PC-9 (cell line): ENCODE results near the gene RIPK4.

Experiments
- EZH2 ChIP-seq: fragments of 200-600 bp; sonication (generic); IDR thresholded peaks from 2 replicates; pipeline ENCODE4 v1.8.0; 2017; ENCODE audit warnings: antibody characterized with exemption, low read depth
- TF ChIP-seq, protein P1 (sequence below): fragments of 200-600 bp; sonication (generic); conservative IDR thresholded peaks from 2 replicates; pipeline ENCODE4 v1.6.1; 2017; ENCODE audit warnings: mixed run types, antibody characterized with exemption, mild to moderate bottlenecking, moderate library complexity

DNA sequence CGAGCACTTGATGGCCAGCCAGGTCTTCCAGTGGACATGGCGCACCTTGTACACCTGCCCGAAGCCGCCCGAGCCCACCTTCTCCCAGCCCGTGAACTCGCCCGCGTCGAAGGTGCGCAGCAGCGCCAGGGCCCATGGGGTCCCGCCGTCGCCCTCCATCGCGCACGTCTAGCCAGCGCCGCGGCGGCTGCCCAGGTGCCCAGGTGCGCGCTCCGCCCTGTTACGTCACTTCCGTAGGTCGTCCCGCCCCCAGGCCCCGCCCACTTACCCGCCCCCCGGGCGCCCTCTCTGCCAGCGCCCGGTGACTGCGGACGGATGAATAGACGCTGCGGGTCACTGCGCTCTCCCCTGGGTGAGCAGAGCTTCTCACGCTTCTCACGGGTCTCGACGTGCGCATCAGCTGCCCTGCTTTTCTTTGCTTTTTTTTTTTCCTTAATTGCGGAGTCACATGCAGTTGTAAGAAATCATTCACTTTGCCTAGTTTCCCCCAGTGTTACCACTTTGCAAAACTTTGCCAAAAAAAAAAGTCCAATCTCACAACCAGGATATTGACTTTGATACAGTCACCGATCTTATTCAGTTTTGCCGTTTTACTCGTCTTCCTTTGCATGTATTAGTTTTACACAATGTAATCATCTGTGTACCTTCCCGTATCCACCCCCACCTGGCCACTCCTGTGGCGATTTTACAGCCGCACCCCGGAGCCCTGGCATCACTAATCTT lies at the start of gene RIPK4:
- TF ChIP-seq, protein P1, sequence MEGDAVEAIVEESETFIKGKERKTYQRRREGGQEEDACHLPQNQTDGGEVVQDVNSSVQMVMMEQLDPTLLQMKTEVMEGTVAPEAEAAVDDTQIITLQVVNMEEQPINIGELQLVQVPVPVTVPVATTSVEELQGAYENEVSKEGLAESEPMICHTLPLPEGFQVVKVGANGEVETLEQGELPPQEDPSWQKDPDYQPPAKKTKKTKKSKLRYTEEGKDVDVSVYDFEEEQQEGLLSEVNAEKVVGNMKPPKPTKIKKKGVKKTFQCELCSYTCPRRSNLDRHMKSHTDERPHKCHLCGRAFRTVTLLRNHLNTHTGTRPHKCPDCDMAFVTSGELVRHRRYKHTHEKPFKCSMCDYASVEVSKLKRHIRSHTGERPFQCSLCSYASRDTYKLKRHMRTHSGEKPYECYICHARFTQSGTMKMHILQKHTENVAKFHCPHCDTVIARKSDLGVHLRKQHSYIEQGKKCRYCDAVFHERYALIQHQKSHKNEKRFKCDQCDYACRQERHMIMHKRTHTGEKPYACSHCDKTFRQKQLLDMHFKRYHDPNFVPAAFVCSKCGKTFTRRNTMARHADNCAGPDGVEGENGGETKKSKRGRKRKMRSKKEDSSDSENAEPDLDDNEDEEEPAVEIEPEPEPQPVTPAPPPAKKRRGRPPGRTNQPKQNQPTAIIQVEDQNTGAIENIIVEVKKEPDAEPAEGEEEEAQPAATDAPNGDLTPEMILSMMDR, result no peak
- no peak for TF ChIP-seq EZH2
